Activated CD4-positive, CD25-positive, alpha-beta regulatory T cell treated with anti-CD3 and anti-CD28 coated beads, Interleukin-2, amount 50 U/mL, for 24 hours (primary cell): ENCODE results near the gene STX10.
"Not testable (repeated sequence)": the region's sequence is repeated elsewhere in the genome, so short reads cannot be mapped to it uniquely, and the experiment has no call there.

ENCODE experiments used
- ATAC-seq, 2 donors: fragments of 150-1000 bp; cut with Tn5 transposase; one replicate each; pipeline ENCODE4 v1.10.0; 2021; ENCODE audit warnings: mild to moderate bottlenecking in 1 of 2, moderate library complexity in 1 of 2

Gene STX10

GRCh38 chr19:13164343-13165161 is 14.4 kb upstream of the STX10 start:
- ATAC-seq: no peak

- ATAC-seq: no peak
Measured at GRCh38 chr19:13163609-13164342, 13.6 kb upstream of the STX10 start.

- peak; percentile 63 to 66 for ATAC-seq
Measured at GRCh38 chr19:13162724-13163608, 12.8 kb upstream of the STX10 start.

GRCh38 chr19:13160557-13160956 is 10.4 kb upstream of the STX10 start:
- ATAC-seq: no peak

- ATAC-seq: no peak
Measured at GRCh38 chr19:13159713-13160112, 9.5 kb upstream of the STX10 start.

- no peak for ATAC-seq
Measured at GRCh38 chr19:13155472-13156359, 5.5 kb upstream of the STX10 start.

- peak; percentile 22 to 28 for ATAC-seq
Measured at GRCh38 chr19:13154911-13155471, 4.8 kb upstream of the STX10 start.

GRCh38 chr19:13154241-13154778 is 4.1 kb upstream of the STX10 start:
- ATAC-seq: no peak

- no peak for ATAC-seq
Measured at GRCh38 chr19:13153569-13154240, 3.5 kb upstream of the STX10 start.

GRCh38 chr19:13152974-13153568 is 2.9 kb upstream of the STX10 start:
- ATAC-seq: peak; percentile 34 to 44

- peak; percentile 9 to 14 for ATAC-seq
Measured at GRCh38 chr19:13152356-13152973, 2.3 kb upstream of the STX10 start.

- ATAC-seq: peak; percentile 58 to 61
Measured at GRCh38 chr19:13151605-13152355, 1.6 kb upstream of the STX10 start.

- ATAC-seq: peak; percentile 2 to 3
Measured at GRCh38 chr19:13150931-13151604, 893 bp upstream of the STX10 start.

- peak; percentile 0 for ATAC-seq
Measured at GRCh38 chr19:13149628-13150186, 468 bp downstream of the STX10 start.

- not testable (repeated sequence) for ATAC-seq
Measured at GRCh38 chr19:13149173-13149627, 975 bp downstream of the STX10 start.

- ATAC-seq: no peak
Measured at GRCh38 chr19:13146763-13147563, 3.2 kb downstream of the STX10 start.
